Immature natural killer cell (primary cell): Measurements from ENCODE around the gene PCDHA12. TPM values are rescaled to one million over a fixed set of nuclear protein-coding genes. Genes with fewer than 3 reads are reported as not detected.
"Not testable (repeated sequence)": the region's sequence is repeated elsewhere in the genome, so short reads cannot be mapped to it uniquely, and the experiment has no call there.

Source experiments
- DNase-seq, 3 donors: peaks; one replicate each; pipeline ENCODE4 v3.0.0; 2022; ENCODE audit warnings: mixed read lengths in 1 of 3
- H3K27ac Mint-ChIP-seq, 6 donors: one replicate each; pipeline ENCODE4 v1.8.0; 2020; ENCODE audit warnings: mixed read lengths in 6 of 6, mild to moderate bottlenecking in 5 of 6, inconsistent platforms in 4 of 6, moderate library complexity in 3 of 6
- H3K27me3 Mint-ChIP-seq, 3 donors: one replicate each; pipeline ENCODE4 v1.8.0; 2020 to 2021; ENCODE audit warnings: low read depth in 3 of 3, mild to moderate bottlenecking in 3 of 3, mixed read lengths in 3 of 3, moderate library complexity in 3 of 3, inconsistent platforms in 1 of 3
- H3K36me3 Mint-ChIP-seq, 3 donors: one replicate each; pipeline ENCODE4 v1.8.0; 2020; ENCODE audit warnings: mixed read lengths in 3 of 3, inconsistent platforms in 2 of 3, mild to moderate bottlenecking in 2 of 3
- H3K4me1 Mint-ChIP-seq, 2 donors: one replicate each; pipeline ENCODE4 v1.8.0; 2020; ENCODE audit warnings: inconsistent platforms in 2 of 2, mild to moderate bottlenecking in 2 of 2, mixed read lengths in 2 of 2, moderate library complexity in 1 of 2
- H3K4me3 Mint-ChIP-seq, 5 donors: one replicate each; pipeline ENCODE4 v1.8.0; 2020; ENCODE audit warnings: mild to moderate bottlenecking in 5 of 5, mixed read lengths in 5 of 5, inconsistent platforms in 3 of 5, moderate library complexity in 3 of 5
- H3K9me3 Mint-ChIP-seq, 6 donors: one replicate each; pipeline ENCODE4 v1.8.0; 2020; ENCODE audit warnings: mild to moderate bottlenecking in 6 of 6, mixed read lengths in 6 of 6, inconsistent platforms in 4 of 6, moderate library complexity in 3 of 6
- polyA plus RNA-seq, 3 donors: library from polyadenylated mRNA; unstranded; fragments of 300-500 nt; fragmentation: Illumina TruSeq; gene quantifications; one replicate each; pipeline ENCODE4 v1.2.3, GENCODE V29; 2021

The PCDHA12 gene
- polyA plus RNA-seq, 3 donors from 2014 or later = not detected

- DNase-seq, H3K27me3 Mint-ChIP-seq, H3K4me3 Mint-ChIP-seq, H3K36me3 Mint-ChIP-seq, H3K27ac Mint-ChIP-seq, H3K4me1 Mint-ChIP-seq: not testable (repeated sequence)
- H3K9me3 Mint-ChIP-seq = peaks cover 0 to 17% (median 6%) of the 10 kb centered on the region in 6 donors
Observed at GRCh38 chr5:140848139-140849102, 26.7 kb upstream of the PCDHA12 start, which contains the start of gene PCDHA9. Gene PCDHA9, plus strand, starts transcription at chr5:140848382. Its CDS starts 114 bp downstream, at chr5:140848496.

- H3K27me3 Mint-ChIP-seq = not testable (repeated sequence)
Observed at GRCh38 chr5:140849831-140850634, 25.1 kb upstream of the PCDHA12 start.

GRCh38 chr5:140855772-140856674 is 19.1 kb upstream of the PCDHA12 start, which contains the start of gene PCDHA10:
Gene PCDHA10, plus strand, starts transcription at chr5:140855897. Its CDS starts 152 bp downstream, at chr5:140856049.
- no peak for DNase-seq
- no peak within 1 kb of the TSS for H3K4me3 Mint-ChIP-seq
- no peak within 1 kb of the TSS for H3K27ac Mint-ChIP-seq
- H3K36me3 Mint-ChIP-seq = peaks cover 0 to 4% (median 0%) of the 10 kb centered on the region in 3 donors
- no peaks in the 10 kb centered on the region for H3K4me1 Mint-ChIP-seq
- peaks cover 0 to 5% (median 3%) of the 10 kb centered on the region in 3 donors for H3K27me3 Mint-ChIP-seq
- H3K9me3 Mint-ChIP-seq = peaks cover 1 to 24% (median 12%) of the 10 kb centered on the region in 6 donors

More at GRCh38 chr5:140849831-140850634, 25.1 kb upstream of the PCDHA12 start:
- H3K27ac Mint-ChIP-seq, H3K4me3 Mint-ChIP-seq, H3K36me3 Mint-ChIP-seq, H3K4me1 Mint-ChIP-seq, DNase-seq: not testable (repeated sequence)
- peaks cover 0 to 14% (median 6%) of the 10 kb centered on the region in 6 donors for H3K9me3 Mint-ChIP-seq

DNA sequence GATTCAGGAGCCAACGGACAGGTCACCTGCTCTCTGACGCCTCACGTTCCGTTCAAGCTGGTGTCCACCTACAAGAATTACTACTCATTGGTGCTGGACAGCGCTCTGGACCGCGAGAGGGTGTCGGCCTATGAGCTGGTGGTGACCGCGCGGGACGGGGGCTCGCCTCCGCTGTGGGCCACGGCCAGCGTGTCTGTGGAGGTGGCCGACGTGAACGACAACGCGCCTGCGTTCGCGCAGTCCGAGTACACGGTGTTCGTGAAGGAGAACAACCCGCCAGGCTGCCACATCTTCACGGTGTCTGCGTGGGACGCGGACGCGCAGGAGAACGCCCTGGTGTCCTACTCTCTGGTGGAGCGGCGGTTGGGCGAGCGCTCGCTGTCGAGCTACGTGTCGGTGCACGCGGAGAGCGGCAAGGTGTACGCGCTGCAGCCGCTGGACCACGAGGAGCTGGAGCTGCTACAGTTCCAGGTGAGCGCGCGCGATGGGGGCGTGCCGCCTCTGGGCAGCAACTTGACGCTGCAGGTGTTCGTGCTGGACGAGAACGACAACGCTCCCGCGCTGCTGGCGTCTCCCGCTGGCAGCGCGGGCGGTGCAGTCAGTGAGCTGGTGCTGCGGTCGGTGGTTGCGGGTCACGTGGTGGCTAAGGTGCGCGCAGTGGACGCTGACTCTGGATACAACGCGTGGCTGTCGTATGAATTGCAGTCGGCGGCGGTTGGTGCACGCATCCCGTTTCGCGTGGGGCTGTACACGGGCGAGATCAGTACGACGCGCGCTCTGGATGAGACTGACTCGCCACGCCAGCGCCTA is 17.7 kb upstream of the PCDHA12 start:
- H3K27me3 Mint-ChIP-seq = peaks cover 0 to 5% (median 5%) of the 10 kb centered on the region in 3 donors
- H3K9me3 Mint-ChIP-seq = peaks cover 6 to 24% (median 16%) of the 10 kb centered on the region in 6 donors
- H3K27ac Mint-ChIP-seq = no peak overlapping the region

GRCh38 chr5:140857987-140858240 is 17.2 kb upstream of the PCDHA12 start:
- Mint-ChIP-seq H3K36me3 (peaks cover 0 to 4% (median 0%) of the 10 kb centered on the region in 3 donors), H3K4me3 (no peak overlapping the region), H3K27ac (no peak overlapping the region), H3K27me3 (peaks cover 0 to 5% (median 5%) of the 10 kb centered on the region in 3 donors), H3K4me1 (no peaks in the 10 kb centered on the region), H3K9me3 (peaks cover 6 to 24% (median 15%) of the 10 kb centered on the region in 6 donors)
- no peak for DNase-seq

More for the DNA sequence above, 17.7 kb upstream of the PCDHA12 start:
- no peaks in the 10 kb centered on the region for H3K4me1 Mint-ChIP-seq
- DNase-seq = no peak
- H3K36me3 Mint-ChIP-seq = peaks cover 0 to 4% (median 0%) of the 10 kb centered on the region in 3 donors
- no peak overlapping the region for H3K4me3 Mint-ChIP-seq

- Mint-ChIP-seq H3K4me3 (no peak overlapping the region), H3K4me1 (no peaks in the 10 kb centered on the region), H3K27ac (no peak overlapping the region), H3K27me3 (peaks cover 0 to 4% (median 2%) of the 10 kb centered on the region in 3 donors), H3K9me3 (peaks cover 3 to 18% (median 8%) of the 10 kb centered on the region in 6 donors), H3K36me3 (no peaks in the 10 kb centered on the region)
- DNase-seq = no peak
Observed at GRCh38 chr5:140862441-140863295, 12.4 kb upstream of the PCDHA12 start.

DNA sequence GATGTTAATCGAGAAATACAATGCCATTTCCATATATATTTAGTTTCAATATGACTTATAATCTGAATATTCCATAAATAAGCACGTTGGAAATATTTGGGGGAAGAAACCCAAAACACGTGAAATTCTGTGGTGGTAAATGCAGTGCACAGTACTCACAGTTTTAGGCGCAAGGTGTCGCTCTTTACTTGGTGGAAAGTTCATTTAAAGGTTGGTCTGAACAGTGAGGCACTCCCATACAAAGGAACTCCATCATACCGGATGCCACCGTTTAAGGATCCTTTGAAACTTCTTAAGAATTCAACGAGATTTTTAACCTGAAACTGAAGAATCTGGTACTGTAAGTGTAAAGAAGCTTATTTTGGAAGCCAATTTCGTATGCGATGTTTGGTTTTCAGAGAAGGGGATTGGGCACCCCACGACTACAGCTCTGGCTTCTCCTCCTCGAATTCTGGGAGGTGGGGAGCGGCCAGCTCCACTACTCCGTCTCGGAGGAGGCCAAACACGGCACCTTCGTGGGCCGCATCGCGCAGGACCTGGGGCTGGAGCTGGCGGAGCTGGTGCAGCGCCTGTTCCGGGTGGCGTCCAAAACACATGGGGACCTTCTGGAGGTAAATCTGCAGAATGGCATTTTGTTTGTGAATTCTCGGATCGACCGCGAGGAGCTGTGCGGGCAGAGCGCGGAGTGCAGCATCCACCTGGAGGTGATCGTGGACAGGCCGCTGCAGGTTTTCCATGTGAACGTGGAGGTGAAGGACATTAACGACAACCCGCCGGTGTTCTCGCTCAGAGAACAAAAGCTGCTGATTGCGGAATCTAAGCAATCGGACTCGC is 6.2 kb upstream of the PCDHA12 start, which contains the start of gene PCDHA11:
Gene PCDHA11, plus strand, starts transcription at position 237 of the 834 bp plus-strand sequence. Its CDS starts 147 bp downstream, at position 384.
- H3K36me3 Mint-ChIP-seq = peaks cover 0 to 5% (median 4%) of the 10 kb centered on the region in 3 donors
- H3K27ac Mint-ChIP-seq = no peak within 1 kb of the TSS
- DNase-seq = no peak
- peaks cover 2 to 31% (median 15%) of the 10 kb centered on the region in 6 donors for H3K9me3 Mint-ChIP-seq
- H3K27me3 Mint-ChIP-seq = peaks cover 0 to 11% (median 3%) of the 10 kb centered on the region in 3 donors
- no peaks in the 10 kb centered on the region for H3K4me1 Mint-ChIP-seq
- H3K4me3 Mint-ChIP-seq = no peak within 1 kb of the TSS

DNA sequence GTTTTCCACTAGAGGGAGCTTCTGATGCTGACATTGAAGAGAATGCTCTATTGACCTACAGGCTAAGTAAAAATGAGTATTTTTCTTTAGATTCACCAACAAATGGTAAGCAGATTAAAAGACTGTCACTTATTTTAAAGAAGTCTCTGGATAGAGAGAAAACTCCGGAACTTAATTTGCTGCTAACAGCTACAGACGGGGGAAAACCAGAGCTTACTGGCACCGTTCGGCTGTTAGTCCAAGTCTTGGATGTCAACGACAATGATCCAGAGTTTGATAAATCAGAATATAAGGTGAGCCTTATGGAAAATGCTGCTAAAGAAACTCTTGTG is 5.6 kb upstream of the PCDHA12 start:
- Mint-ChIP-seq H3K9me3 (peaks cover 2 to 33% (median 17%) of the 10 kb centered on the region in 6 donors), H3K27me3 (peaks cover 0 to 9% (median 7%) of the 10 kb centered on the region in 3 donors), H3K36me3 (peaks cover 0 to 5% (median 4%) of the 10 kb centered on the region in 3 donors), H3K4me1 (no peaks in the 10 kb centered on the region), H3K27ac (no peak overlapping the region), H3K4me3 (no peak overlapping the region)
- DNase-seq = no peak

GRCh38 chr5:140870221-140871201 is 4.6 kb upstream of the PCDHA12 start:
- no peak for DNase-seq
- no peak overlapping the region for H3K4me3 Mint-ChIP-seq
- H3K27me3 Mint-ChIP-seq = peaks cover 6 to 14% (median 9%) of the 10 kb centered on the region in 3 donors
- no peaks in the 10 kb centered on the region for H3K4me1 Mint-ChIP-seq
- H3K9me3 Mint-ChIP-seq = peaks cover 6 to 42% (median 24%) of the 10 kb centered on the region in 6 donors
- peaks cover 0 to 5% (median 4%) of the 10 kb centered on the region in 3 donors for H3K36me3 Mint-ChIP-seq
- no peak overlapping the region for H3K27ac Mint-ChIP-seq
